ENCODE measurements around the gene TRIM41. TPM values are rescaled to one million over a fixed set of nuclear protein-coding genes. Genes with fewer than 3 reads are reported as not detected.
A peak's percentile ranks its signal among the peaks of the same experiment; 100 is the strongest.

TRIM41 gene
- total and polyA plus RNA-seq, 2 of the 13 experiments (the other 11 are each of a cell fraction or from before 2014, with no cell fraction given) = 10.2 to 16.7 TPM

DNA sequence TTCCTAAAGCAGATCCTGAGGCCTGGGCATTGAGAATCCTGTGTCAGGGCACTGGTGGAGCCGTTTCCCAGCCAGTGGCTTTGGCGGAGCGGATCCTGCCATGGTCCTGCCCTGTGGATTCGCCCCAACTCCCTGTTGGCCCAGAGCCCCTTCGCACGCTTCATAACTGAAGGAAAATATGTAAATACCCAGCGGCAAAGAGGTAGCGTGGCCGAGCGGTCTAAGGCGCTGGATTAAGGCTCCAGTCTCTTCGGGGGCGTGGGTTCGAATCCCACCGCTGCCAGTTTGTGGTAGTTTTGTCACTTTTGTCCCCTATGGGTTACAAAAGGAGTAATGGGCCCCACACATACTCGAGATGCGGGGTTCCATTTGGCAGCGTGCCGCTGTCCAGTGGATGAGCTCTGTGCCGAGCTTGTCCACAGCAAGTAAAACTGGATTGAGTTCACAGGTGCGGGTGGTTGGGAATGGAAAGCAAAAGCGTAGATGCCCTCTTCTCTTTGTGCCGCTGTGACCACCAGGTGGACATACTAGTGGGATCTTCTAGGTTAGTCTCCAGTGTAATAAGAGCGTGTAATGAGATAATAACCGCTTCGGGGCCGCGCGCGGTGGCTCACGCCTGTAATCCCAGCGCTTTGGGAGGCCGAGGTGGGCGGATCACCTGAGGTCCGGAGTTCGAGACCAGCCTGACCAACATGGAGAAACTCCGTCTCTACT is 35.4 kb upstream of the TRIM41 start (continued):
- TF ChIP-seq ZBTB40 (IDR thresholded peaks at IDR 0.05) (no peak), ZBTB40 (CRISPR knock-in tag; IDR thresholded peaks at IDR 0.05) (0 out of 2 replicates have a peak, but pooled peaks have one; percentile 9), ZNF263 (CRISPR knock-in tag; IDR thresholded peaks at IDR 0.05) (0 out of 2 replicates have a peak, but pooled peaks have one; percentile 44), ZNF850 (CRISPR knock-in tag; conservative IDR thresholded peaks at IDR 0.05) (no peak), ZNF12 (CRISPR knock-in tag; IDR thresholded peaks at IDR 0.05) (no peak; the same call in 1 of the 2 replicates), SIN3A (IDR thresholded peaks at IDR 0.05; ENCODE audit: borderline replicate concordance, low read depth, low read length) (peak; percentile 31; the same call in 1 of the 2 replicates), ZNF333 (CRISPR knock-in tag; IDR thresholded peaks at IDR 0.05; ENCODE audit: borderline replicate concordance) (no peak), MAFK (conservative IDR thresholded peaks at IDR 0.05 in 1 of 2, IDR thresholded peaks at IDR 0.05 in 1 of 2; ENCODE audit: low read length in 2 of 2) (no peak), GMEB1 (CRISPR knock-in tag; IDR thresholded peaks at IDR 0.05; ENCODE audit: borderline replicate concordance) (peak; percentile 28; the same call in 1 of the 2 replicates), ATF3 (CRISPR knock-in tag; IDR thresholded peaks at IDR 0.05) (0 out of 2 replicates have a peak, but pooled peaks have one; percentile 35)
- TF ChIP-seq, protein P1, sequence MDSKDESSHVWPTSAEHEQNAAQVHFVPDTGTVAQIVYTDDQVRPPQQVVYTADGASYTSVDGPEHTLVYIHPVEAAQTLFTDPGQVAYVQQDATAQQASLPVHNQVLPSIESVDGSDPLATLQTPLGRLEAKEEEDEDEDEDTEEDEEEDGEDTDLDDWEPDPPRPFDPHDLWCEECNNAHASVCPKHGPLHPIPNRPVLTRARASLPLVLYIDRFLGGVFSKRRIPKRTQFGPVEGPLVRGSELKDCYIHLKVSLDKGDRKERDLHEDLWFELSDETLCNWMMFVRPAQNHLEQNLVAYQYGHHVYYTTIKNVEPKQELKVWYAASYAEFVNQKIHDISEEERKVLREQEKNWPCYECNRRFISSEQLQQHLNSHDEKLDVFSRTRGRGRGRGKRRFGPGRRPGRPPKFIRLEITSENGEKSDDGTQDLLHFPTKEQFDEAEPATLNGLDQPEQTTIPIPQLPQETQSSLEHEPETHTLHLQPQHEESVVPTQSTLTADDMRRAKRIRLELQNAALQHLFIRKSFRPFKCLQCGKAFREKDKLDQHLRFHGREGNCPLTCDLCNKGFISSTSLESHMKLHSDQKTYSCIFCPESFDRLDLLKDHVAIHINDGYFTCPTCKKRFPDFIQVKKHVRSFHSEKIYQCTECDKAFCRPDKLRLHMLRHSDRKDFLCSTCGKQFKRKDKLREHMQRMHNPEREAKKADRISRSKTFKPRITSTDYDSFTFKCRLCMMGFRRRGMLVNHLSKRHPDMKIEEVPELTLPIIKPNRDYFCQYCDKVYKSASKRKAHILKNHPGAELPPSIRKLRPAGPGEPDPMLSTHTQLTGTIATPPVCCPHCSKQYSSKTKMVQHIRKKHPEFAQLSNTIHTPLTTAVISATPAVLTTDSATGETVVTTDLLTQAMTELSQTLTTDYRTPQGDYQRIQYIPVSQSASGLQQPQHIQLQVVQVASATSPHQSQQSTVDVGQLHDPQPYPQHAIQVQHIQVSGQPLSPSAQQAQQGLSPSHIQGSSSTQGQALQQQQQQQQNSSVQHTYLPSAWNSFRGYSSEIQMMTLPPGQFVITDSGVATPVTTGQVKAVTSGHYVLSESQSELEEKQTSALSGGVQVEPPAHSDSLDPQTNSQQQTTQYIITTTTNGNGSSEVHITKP (CRISPR knock-in tag; IDR thresholded peaks at IDR 0.05; ENCODE audit: low read depth) = peak; percentile 71; the same call in 1 of the 2 replicates
- TF ChIP-seq, protein P2, sequence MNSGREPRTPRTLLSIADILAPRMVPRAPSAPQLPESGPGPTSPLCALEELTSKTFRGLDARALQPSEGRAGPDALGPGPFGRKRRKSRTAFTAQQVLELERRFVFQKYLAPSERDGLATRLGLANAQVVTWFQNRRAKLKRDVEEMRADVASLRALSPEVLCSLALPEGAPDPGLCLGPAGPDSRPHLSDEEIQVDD (CRISPR knock-in tag; IDR thresholded peaks at IDR 0.05; ENCODE audit: borderline replicate concordance) = 0 out of 2 replicates have a peak, but pooled peaks have one; percentile 61
